OCI-LY7 (cell line): ENCODE results near the gene KIAA1671. TPM values are rescaled to one million over a fixed set of nuclear protein-coding genes. Genes with fewer than 3 reads are reported as not detected.
"Not testable (repeated sequence)": the region's sequence is repeated elsewhere in the genome, so short reads cannot be mapped to it uniquely, and the experiment has no call there.

Experiments used
- BruUV-seq: library from RNA; stranded (reverse); fragments of 400-500 nt; replicated peaks from 2 replicates; lab custom pipeline; 2021; lab: Mats Ljungman, UMichigan
- CTCF ChIA-PET: fragments of 300-600 bp; sonication (Branson Sonifier 250); formaldehyde crosslinking; loops from one replicate; lab custom pipeline; 2022; ENCODE audit warnings: antibody characterized with exemption; ENCODE audit not compliant: unreplicated experiment; lab: Charles Lee
- POLR2A ChIA-PET: fragments of 300-600 bp; sonication (Branson Sonifier 250); formaldehyde crosslinking; loops from one replicate; lab custom pipeline; 2022; ENCODE audit warnings: antibody characterized with exemption; lab: Charles Lee
- DNase-seq: peaks from one replicate; pipeline ENCODE4 v3.0.0-alpha.2; 2015; ENCODE audit warnings: low spot score
- H2AFZ ChIP-seq: fragments of 200-600 bp; sonication (generic), shearing (Covaris generic); 2 replicates; pipeline ENCODE4 v1.6.1; 2014; ENCODE audit warnings: mild to moderate bottlenecking, antibody characterized with exemption, low read length, moderate library complexity
- H3K27ac ChIP-seq: fragments of 200-600 bp; sonication (generic); 2 replicates; pipeline ENCODE4 v1.5.1; 2014; ENCODE audit warnings: mixed run types, low read depth, mild to moderate bottlenecking, moderate library complexity, low read length, inconsistent platforms; ENCODE audit not compliant: poor library complexity, severe bottlenecking
- H3K36me3 ChIP-seq: fragments of 200-600 bp; sonication (generic); 2 replicates; pipeline ENCODE4 v1.6.1; 2014; ENCODE audit warnings: mild to moderate bottlenecking, antibody characterized with exemption, low read length, moderate library complexity, mixed read lengths; ENCODE audit not compliant: insufficient read depth
- H3K4me1 ChIP-seq: fragments of 200-600 bp; sonication (generic); 2 replicates; pipeline ENCODE4 v1.5.1; 2014; ENCODE audit warnings: mild to moderate bottlenecking, low read length; ENCODE audit not compliant: insufficient read depth, poor library complexity, severe bottlenecking
- H3K4me2 ChIP-seq: fragments of 200-600 bp; sonication (generic); 2 replicates; pipeline ENCODE4 v1.6.1; 2014; ENCODE audit warnings: mild to moderate bottlenecking, low read length
- H3K4me3 ChIP-seq: fragments of 200-600 bp; sonication (generic); 2 replicates; pipeline ENCODE4 v1.5.1; 2014; ENCODE audit warnings: mild to moderate bottlenecking, low read depth, low read length; ENCODE audit not compliant: poor library complexity, severe bottlenecking
- H3K79me2 ChIP-seq: fragments of 200-600 bp; sonication (generic); 2 replicates; pipeline ENCODE4 v1.6.1; 2016; ENCODE audit warnings: low read depth, mild to moderate bottlenecking, low read length, moderate library complexity, mixed read lengths; ENCODE audit not compliant: insufficient read depth
- H3K9me2 ChIP-seq: fragments of 200-600 bp; sonication (generic); 2 replicates; pipeline ENCODE4 v1.6.1; 2016; ENCODE audit warnings: mild to moderate bottlenecking, low read length, mixed read lengths; ENCODE audit not compliant: insufficient read depth
- H3K9me3 ChIP-seq: fragments of 200-600 bp; sonication (generic); 2 replicates; pipeline ENCODE4 v1.6.1; 2014; ENCODE audit warnings: mild to moderate bottlenecking, mixed run types, low read length, mixed read lengths
- H4K20me1 ChIP-seq: fragments of 200-600 bp; sonication (generic); 2 replicates; pipeline ENCODE4 v1.6.1; 2014; ENCODE audit warnings: mild to moderate bottlenecking, antibody characterized with exemption, low read length, moderate library complexity, mixed read lengths; ENCODE audit not compliant: insufficient read depth
- CTCF ChIP-seq: fragments of 200-600 bp; sonication (generic); conservative IDR thresholded peaks from 2 replicates; pipeline ENCODE4 v1.5.1; 2014; ENCODE audit warnings: mild to moderate bottlenecking, antibody characterized with exemption, low read length, moderate library complexity, mixed read lengths
- EZH2phosphoT487 ChIP-seq: fragments of 200-600 bp; sonication (generic); IDR thresholded peaks from 2 replicates; pipeline ENCODE4 v1.6.1; 2018; ENCODE audit warnings: low read depth, borderline replicate concordance, mild to moderate bottlenecking, mixed run types, antibody characterized with exemption, low read length, moderate library complexity, mixed read lengths
- intact Hi-C: fragments of 100-400 bp; cut with micrococcal nuclease; formaldehyde crosslinking; loops from one replicate; pipeline ENCODE4 v1.10.0; 2022; ENCODE audit not compliant: unreplicated experiment
- total RNA-seq, 2 experiments: library from RNA; depleted of rRNA in 1 of 2; stranded (reverse); fragments of >200 nt in 1 of 2; shearing (Covaris generic) in 1 of 2; gene quantifications; 2 replicates each; pipeline ENCODE4 v1.2.3, GENCODE V29; 2014 to 2022

Gene KIAA1671
- total RNA-seq, 2 experiments from 2014 or later = not detected

- Histone ChIP-seq H2AFZ (no peak overlapping the region), H3K4me3 (no peak overlapping the region), H3K36me3 (no peaks in the 10 kb centered on the region), H3K79me2 (no peaks in the 10 kb centered on the region), H4K20me1 (no peaks in the 10 kb centered on the region), H3K27ac (no peak overlapping the region), H3K4me2 (no peak overlapping the region), H3K4me1 (no peaks in the 10 kb centered on the region), H3K9me2 (no peaks in the 10 kb centered on the region), H3K9me3 (no peaks in the 10 kb centered on the region)
- POLR2A ChIA-PET = no interaction called here
- BruUV-seq = no TSS peak
- DNase-seq = no peak
- intact Hi-C loops = no loop called here
- TF ChIP-seq EZH2phosphoT487 (no peak), CTCF (no peak)
- CTCF ChIA-PET = no interaction called here
Observed at GRCh38 chr22:25176799-25177198, 224.3 kb downstream of the KIAA1671 start.

- TF ChIP-seq EZH2phosphoT487 (no peak), CTCF (no peak)
- Histone ChIP-seq H3K4me3 (no peak overlapping the region), H3K36me3 (no peaks in the 10 kb centered on the region), H3K9me3 (no peaks in the 10 kb centered on the region), H3K4me2 (no peak overlapping the region), H3K9me2 (no peaks in the 10 kb centered on the region), H4K20me1 (no peaks in the 10 kb centered on the region), H3K79me2 (no peaks in the 10 kb centered on the region), H3K4me1 (no peaks in the 10 kb centered on the region), H2AFZ (no peak overlapping the region), H3K27ac (no peak overlapping the region)
- ChIA-PET POLR2A (no interaction called here), CTCF (no interaction called here)
- intact Hi-C loops = no loop called here
- no TSS peak for BruUV-seq
- DNase-seq = no peak
Observed at GRCh38 chr22:25177226-25177625, 224.7 kb downstream of the KIAA1671 start.

GRCh38 chr22:25177895-25178294, 225.4 kb downstream of the KIAA1671 start:
- no peaks in the 10 kb centered on the region for H3K9me3 ChIP-seq
- no peak overlapping the region for H3K4me2 ChIP-seq
- CTCF ChIA-PET = no interaction called here
- no peaks in the 10 kb centered on the region for H3K79me2 ChIP-seq
- no peak overlapping the region for H2AFZ ChIP-seq
- H3K4me3 ChIP-seq = no peak overlapping the region
- DNase-seq = no peak
- POLR2A ChIA-PET = no interaction called here
- no peaks in the 10 kb centered on the region for H3K9me2 ChIP-seq
- H3K36me3 ChIP-seq = no peaks in the 10 kb centered on the region
- no peaks in the 10 kb centered on the region for H4K20me1 ChIP-seq
- intact Hi-C loops = no loop called here
- BruUV-seq = no TSS peak
- no peak for TF ChIP-seq CTCF
- TF ChIP-seq EZH2phosphoT487 = no peak
- H3K4me1 ChIP-seq = no peaks in the 10 kb centered on the region
- no peak overlapping the region for H3K27ac ChIP-seq

- intact Hi-C loops, H3K79me2 ChIP-seq, H2AFZ ChIP-seq, H3K9me3 ChIP-seq, H4K20me1 ChIP-seq, H3K4me2 ChIP-seq, H3K9me2 ChIP-seq, H3K27ac ChIP-seq, POLR2A ChIA-PET, BruUV-seq, H3K4me1 ChIP-seq, DNase-seq, H3K36me3 ChIP-seq, CTCF ChIA-PET: not testable (repeated sequence)
- H3K4me3 ChIP-seq = peak overlapping the region; percentile 23
Observed at GRCh38 chr22:25178348-25178747, 225.8 kb downstream of the KIAA1671 start.
